ENCODE measurements around the gene HAL.

HAL gene

DNA sequence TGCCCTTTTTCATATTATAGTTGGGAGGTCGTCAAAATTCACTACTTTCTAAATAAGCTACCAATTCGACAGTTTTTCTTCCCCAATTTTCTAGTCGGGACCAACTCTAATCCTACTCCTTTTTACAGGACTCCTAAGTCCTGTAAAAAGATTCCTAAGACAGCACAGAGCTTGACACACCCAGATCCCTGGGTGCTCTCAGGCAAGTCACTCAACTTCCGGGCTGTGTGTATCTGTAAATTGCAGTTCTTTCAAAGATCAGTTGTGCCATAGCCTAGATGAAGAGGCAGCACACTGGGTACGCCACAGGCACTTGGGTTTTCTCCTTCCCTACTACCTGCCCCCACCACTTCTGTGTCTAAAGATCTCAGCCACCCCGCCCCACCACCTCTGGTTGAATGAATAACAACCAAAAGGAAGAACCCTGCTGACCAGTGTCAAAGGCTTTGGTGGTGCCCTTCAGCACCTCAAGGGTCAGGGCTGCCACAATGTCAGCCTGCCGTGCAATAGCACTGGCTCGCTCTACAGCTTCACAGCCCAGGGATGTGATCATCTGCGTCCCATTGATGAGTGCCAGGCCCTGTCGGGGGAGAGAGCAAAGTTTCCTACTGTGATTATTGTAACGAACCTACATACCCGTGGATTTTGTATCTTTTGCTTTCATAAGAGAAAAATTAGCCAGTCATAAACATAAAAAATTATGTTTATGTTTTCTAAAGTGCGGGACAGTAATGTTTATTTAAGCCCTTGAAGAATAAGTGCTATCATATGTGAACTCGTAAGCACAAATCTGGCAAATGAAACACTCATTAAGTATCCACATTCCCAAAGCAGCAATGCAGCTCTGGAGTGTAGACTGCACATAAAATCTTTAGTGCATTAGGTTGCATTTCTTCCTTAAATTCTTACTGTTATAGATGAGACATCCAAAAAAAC lies 9.2 kb downstream of the HAL start:
- TF ChIP-seq, protein P1, sequence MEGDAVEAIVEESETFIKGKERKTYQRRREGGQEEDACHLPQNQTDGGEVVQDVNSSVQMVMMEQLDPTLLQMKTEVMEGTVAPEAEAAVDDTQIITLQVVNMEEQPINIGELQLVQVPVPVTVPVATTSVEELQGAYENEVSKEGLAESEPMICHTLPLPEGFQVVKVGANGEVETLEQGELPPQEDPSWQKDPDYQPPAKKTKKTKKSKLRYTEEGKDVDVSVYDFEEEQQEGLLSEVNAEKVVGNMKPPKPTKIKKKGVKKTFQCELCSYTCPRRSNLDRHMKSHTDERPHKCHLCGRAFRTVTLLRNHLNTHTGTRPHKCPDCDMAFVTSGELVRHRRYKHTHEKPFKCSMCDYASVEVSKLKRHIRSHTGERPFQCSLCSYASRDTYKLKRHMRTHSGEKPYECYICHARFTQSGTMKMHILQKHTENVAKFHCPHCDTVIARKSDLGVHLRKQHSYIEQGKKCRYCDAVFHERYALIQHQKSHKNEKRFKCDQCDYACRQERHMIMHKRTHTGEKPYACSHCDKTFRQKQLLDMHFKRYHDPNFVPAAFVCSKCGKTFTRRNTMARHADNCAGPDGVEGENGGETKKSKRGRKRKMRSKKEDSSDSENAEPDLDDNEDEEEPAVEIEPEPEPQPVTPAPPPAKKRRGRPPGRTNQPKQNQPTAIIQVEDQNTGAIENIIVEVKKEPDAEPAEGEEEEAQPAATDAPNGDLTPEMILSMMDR (IDR thresholded peaks at IDR 0.05; ENCODE audit: insufficient read depth, missing control alignments), result no peak
- FAIRE-seq, result no peak
- DNase-seq (ENCODE audit: insufficient read length, low spot score), result no peak

DNA sequence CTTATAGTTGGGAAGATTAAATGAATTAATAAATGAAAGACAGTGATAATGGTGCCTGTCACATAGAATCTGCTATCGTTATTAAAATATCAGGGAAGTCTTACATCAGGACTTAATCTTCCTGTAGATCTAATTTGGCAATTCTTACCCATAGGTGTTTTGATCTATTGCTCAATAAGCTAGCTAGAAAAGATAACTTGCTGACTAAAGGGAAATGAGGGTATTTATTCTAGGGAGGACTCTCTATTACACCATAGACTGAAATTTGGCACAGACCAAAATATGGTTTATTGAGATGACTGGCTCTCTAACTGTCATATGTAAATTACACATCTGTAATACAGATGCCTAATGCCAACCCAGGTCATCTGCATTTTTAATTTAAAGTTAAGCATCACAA lies 11.5 kb downstream of the HAL start:
- TF ChIP-seq, protein P1 (IDR thresholded peaks at IDR 0.05; ENCODE audit: insufficient read depth, missing control alignments), result no peak
- FAIRE-seq, result no peak
- no peak for DNase-seq (ENCODE audit: insufficient read length, low spot score)

DNA sequence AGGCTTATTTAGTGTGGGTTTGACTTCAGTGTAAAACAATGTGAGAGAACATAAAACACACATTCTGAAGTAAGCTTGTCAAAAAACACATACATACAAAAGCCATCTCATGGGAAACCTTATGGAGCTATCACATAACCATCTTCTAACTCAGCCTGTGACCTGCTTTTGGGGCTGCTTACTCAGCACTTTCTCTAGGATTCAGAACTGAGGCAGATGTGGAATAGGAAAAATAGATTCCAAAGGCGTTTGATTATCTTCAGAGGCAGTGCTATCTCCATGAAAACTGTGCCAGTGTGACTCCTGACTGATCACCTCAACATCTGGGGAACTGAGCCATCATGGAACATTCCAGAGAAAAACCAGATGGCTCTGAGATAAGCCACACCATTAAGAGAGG lies 13.5 kb downstream of the HAL start:
- no peak for FAIRE-seq
- DNase-seq (ENCODE audit: insufficient read length, low spot score), result no peak
- TF ChIP-seq, protein P1 (IDR thresholded peaks at IDR 0.05; ENCODE audit: insufficient read depth, missing control alignments), result no peak

DNA sequence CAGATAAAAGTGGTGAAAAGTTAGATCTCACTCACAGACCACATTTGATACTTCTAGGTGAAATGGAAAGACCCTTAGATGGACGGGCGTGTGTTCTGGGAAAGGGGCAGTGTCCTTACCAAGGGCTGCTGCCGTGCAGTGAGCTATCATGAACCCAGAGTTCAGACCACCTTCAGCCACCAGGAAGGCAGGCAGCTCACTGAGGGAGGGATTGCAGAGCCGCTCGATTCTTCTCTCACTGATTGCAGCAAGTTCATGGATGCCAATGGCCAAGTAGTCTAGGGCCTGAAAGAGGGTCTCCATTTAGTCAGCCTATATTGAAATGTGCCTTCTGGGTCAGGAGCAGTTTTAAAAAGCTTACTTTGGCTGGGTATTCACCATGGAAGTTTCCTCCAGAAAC lies 15.7 kb downstream of the HAL start:
- FAIRE-seq, result no peak
- TF ChIP-seq, protein P1 (IDR thresholded peaks at IDR 0.05; ENCODE audit: insufficient read depth, missing control alignments), result no peak
- no peak for DNase-seq (ENCODE audit: insufficient read length, low spot score)

DNA sequence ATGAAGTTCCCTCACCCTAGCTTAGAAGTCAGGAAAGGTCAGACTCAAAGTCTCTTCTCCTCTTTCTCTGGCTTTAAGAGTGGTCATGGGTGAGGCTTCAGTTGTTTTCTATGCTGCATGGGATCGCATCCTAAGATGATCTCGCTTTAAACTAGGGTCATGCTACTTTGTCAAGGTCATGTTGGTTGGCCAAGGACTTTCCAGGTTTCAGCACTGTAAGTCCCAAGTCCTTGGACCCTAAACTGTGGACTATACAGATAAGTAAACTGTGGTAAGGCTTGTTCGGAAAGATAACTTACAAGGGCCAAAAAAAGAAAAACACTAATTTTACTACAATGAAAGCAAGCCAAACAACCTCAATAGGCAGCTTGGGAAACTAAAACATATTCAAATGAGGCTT lies 17.4 kb downstream of the HAL start:
- DNase-seq (ENCODE audit: insufficient read length, low spot score) (no peak), FAIRE-seq (no peak)
- TF ChIP-seq, protein P1 (IDR thresholded peaks at IDR 0.05; ENCODE audit: insufficient read depth, missing control alignments), result no peak

DNA sequence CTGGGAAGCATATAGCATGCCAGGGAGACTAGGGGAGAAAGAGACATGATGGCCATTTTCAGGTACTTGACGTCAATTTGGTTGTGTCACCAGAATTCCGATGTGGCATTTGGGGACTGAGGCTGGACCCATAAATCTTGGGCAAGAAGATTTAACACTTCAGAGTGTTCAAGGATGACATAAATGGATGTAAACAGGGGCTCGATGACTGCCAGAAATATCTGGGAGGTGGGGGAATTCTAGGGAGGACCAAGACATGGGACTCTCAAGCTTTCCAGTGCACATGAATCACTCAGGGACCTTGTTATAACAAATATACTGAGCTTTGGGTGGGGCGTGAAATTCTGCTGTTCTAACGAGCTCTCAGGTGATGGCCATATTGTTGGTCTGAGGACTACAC lies 17.8 kb downstream of the HAL start:
- DNase-seq (ENCODE audit: insufficient read length, low spot score) (no peak), FAIRE-seq (no peak)
- TF ChIP-seq, protein P1 (IDR thresholded peaks at IDR 0.05; ENCODE audit: insufficient read depth, missing control alignments), result no peak

DNA sequence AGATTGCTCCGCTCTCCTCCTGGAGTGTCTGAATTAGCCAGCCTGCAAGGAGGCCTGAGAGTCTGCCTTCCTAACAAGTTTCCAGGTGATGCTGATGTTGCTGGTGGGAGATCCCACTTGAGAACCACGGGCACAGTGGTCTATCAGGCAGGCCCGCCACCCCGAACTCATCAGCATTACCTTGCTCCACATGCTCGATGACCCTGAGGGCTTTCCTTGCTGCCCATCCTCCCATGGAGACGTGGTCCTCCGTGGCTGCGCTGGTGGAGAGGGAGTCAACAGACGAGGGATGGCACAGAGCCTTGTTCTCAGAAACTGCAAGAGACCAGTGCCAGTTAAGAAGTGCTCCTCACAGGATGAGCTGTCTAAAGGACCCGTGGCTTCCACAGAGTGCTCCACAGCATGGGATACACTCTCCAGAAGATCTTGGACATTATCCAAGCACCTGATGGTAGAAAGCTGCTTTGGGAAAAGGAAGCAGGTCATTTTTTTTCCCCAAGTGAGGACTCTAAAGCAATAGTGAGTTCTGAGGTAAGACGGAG lies 18.3 kb downstream of the HAL start:
- no peak for DNase-seq (ENCODE audit: insufficient read length, low spot score)
- no peak for FAIRE-seq
- TF ChIP-seq, protein P1 (IDR thresholded peaks at IDR 0.05; ENCODE audit: insufficient read depth, missing control alignments), result no peak

Measured in D721Med (cell line).